ENCODE data around the gene LANCL1. TPM values are rescaled to one million over a fixed set of nuclear protein-coding genes. Genes with fewer than 3 reads are reported as not detected.

The LANCL1 gene
- total RNA-seq, 1 experiment from 2014 or later = 49.9 TPM

DNA sequence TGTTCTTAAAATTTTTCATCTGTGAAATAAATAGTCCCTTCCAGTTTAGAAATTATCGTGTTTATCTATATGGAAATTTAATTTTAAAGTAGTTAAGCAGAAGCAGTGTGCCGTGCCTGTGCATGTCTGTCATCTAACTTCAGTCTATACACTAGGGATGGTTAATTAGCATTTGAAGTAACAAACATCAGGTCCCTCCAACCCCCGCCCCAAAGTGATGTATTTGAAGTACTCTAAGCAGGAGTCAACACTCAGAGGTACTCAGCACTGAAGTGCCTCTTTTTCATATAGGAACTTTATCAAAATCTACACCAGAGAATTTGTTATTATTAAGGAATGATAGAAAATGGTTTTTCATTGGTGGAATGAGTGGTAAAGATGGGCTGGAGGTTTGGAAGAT lies 33.0 kb downstream of the LANCL1 start:
- Histone ChIP-seq H3K9me3 (ENCODE audit: control insufficient read depth, low read depth, low read length) (no peaks in the 10 kb centered on the region), H3K56ac (ENCODE audit: insufficient read length, low read depth, low read length) (no peak overlapping the region), H2AFZ (ENCODE audit: low read length) (no peak overlapping the region), H2AK5ac (ENCODE audit: insufficient read length, low read length) (no peak overlapping the region), H2BK15ac (ENCODE audit: low read depth, low read length) (no peak overlapping the region), H3T11ph (ENCODE audit: low read length) (no peak overlapping the region), H3K4me2 (ENCODE audit: insufficient read depth, insufficient read length, low read length) (no peak overlapping the region), H3K4me1 (ENCODE audit: insufficient read depth, low read length) (no peaks in the 10 kb centered on the region), H3K23me2 (ENCODE audit: insufficient read length, low read depth, low read length, poor library complexity, severe bottlenecking) (no peaks in the 10 kb centered on the region), H3K9ac (ENCODE audit: extremely low read depth, insufficient read length, low read length) (no peak overlapping the region), H3K27ac (ENCODE audit: insufficient read length, low read depth, low read length) (no peak overlapping the region), H3K4ac (ENCODE audit: low read depth, low read length) (no peak overlapping the region), H2BK12ac (ENCODE audit: insufficient read length, low read depth, low read length) (no peak overlapping the region), H2BK120ac (ENCODE audit: low read depth, low read length, poor library complexity, severe bottlenecking) (no peak overlapping the region), H3K14ac (ENCODE audit: insufficient read depth, low read length) (no peak overlapping the region), H3K23ac (ENCODE audit: insufficient read length, low read depth, low read length) (no peak overlapping the region), H3K27me3 (ENCODE audit: insufficient read depth, low read length) (no peaks in the 10 kb centered on the region), H4K8ac (replicated peaks; ENCODE audit: insufficient read length, low read depth, low read length) (no peak overlapping the region), H4K5ac (ENCODE audit: insufficient read length, low read depth, low read length) (no peak overlapping the region), H3K79me2 (ENCODE audit: insufficient read depth, low read length) (no peaks in the 10 kb centered on the region), H3K18ac (ENCODE audit: insufficient read length, low read depth, low read length) (no peak overlapping the region), H2BK5ac (ENCODE audit: insufficient read length, low read length) (no peak overlapping the region), H2BK20ac (ENCODE audit: low read depth, low read length, poor library complexity, severe bottlenecking) (no peak overlapping the region), H4K91ac (ENCODE audit: insufficient read length, low read depth, low read length) (no peak overlapping the region), H4K20me1 (ENCODE audit: control insufficient read depth, insufficient read depth, insufficient read length) (no peaks in the 10 kb centered on the region), H3K79me1 (ENCODE audit: insufficient read depth, low read depth, low read length, poor library complexity, severe bottlenecking) (no peaks in the 10 kb centered on the region)
- H3K9me3 Mint-ChIP-seq = peaks cover 15 to 17% of the 10 kb centered on the region in 2 experiments; a peak in 4 of 5 replicates
- no peak overlapping the region for H3K4me3 Mint-ChIP-seq
- H3K27ac Mint-ChIP-seq = no peak overlapping the region
- no CpG with 5 or more reads among the region's 3 CpGs for WGBS (ENCODE audit: extremely low coverage, insufficient read length, low lambda C conversion rate)
- H3K27me3 Mint-ChIP-seq (ENCODE audit: low read depth) = peaks cover 1% of the 10 kb centered on the region; the same call in 1 of the 2 replicates
- TF ChIP-seq, protein P1, sequence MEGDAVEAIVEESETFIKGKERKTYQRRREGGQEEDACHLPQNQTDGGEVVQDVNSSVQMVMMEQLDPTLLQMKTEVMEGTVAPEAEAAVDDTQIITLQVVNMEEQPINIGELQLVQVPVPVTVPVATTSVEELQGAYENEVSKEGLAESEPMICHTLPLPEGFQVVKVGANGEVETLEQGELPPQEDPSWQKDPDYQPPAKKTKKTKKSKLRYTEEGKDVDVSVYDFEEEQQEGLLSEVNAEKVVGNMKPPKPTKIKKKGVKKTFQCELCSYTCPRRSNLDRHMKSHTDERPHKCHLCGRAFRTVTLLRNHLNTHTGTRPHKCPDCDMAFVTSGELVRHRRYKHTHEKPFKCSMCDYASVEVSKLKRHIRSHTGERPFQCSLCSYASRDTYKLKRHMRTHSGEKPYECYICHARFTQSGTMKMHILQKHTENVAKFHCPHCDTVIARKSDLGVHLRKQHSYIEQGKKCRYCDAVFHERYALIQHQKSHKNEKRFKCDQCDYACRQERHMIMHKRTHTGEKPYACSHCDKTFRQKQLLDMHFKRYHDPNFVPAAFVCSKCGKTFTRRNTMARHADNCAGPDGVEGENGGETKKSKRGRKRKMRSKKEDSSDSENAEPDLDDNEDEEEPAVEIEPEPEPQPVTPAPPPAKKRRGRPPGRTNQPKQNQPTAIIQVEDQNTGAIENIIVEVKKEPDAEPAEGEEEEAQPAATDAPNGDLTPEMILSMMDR (conservative IDR thresholded peaks at IDR 0.05) = no peak
- H3K4me1 Mint-ChIP-seq = peaks cover 27% of the 10 kb centered on the region in 2 experiments
- DNase-seq = no peak
- H3K36me3 Mint-ChIP-seq (ENCODE audit: insufficient read depth in 1 of 3, low read depth in 3 of 3) = peaks cover 24 to 39% (median 27%) of the 10 kb centered on the region in 3 experiments

Data from H9 (cell line).